ENCODE data around the gene ADAM15. TPM values are rescaled to one million over a fixed set of nuclear protein-coding genes. Genes with fewer than 3 reads are reported as not detected.

Gene ADAM15
- polyA plus RNA-seq, 1 of the 3 experiments (the other 2 are of a cell fraction), result 60.1 TPM

- no peak overlapping the region for H3K27ac ChIP-seq (ENCODE audit: low read depth in 2 of 2, low read length in 1 of 2)
- 34% methylated on average over 14 of the region's 21 CpGs for WGBS (ENCODE audit: low lambda C conversion rate)
- H3K27me3 ChIP-seq (ENCODE audit: insufficient read depth), result no peaks in the 10 kb centered on the region
- no peaks in the 10 kb centered on the region for H4K20me1 ChIP-seq (ENCODE audit: insufficient read depth)
- DNase-seq, result peak; percentile 88
- peaks cover 9% of the 10 kb centered on the region for H3F3A ChIP-seq (replicated peaks; ENCODE audit: insufficient read depth)
- ChIA-PET CTCF (interaction anchor here (0.6 to 29.9 kb wide), 53 partner anchors 8 to 462 kb away, joined by 3 to 573 read pairs (median 5); partner anchors contain the start of genes ADAM15, DCST1, DCST2 and EFNA3), POLR2A (interaction anchor here (1.5 to 1.7 kb wide), 2 partner anchors 9 to 17 kb away, joined by 3 to 5 read pairs; no protein-coding TSS in a partner anchor)
- no peaks in the 10 kb centered on the region for H3K9me3 ChIP-seq
- no peak overlapping the region for H3K9ac ChIP-seq
- H3K4me2 ChIP-seq, result no peak overlapping the region
- H3K9me2 ChIP-seq, result no peaks in the 10 kb centered on the region
- H3K79me2 ChIP-seq (ENCODE audit: insufficient read depth), result peaks cover 22% of the 10 kb centered on the region
- 0 out of 2 replicates have a peak overlapping the region, but pooled peaks have one; percentile 16 for H2AFZ ChIP-seq (ENCODE audit: low read depth)
- peaks cover 0 to 25% of the 10 kb centered on the region in 2 experiments; a peak in 2 of 4 replicates for H3K4me1 ChIP-seq (ENCODE audit: control insufficient read depth in 1 of 2, insufficient read depth in 2 of 2, low read depth in 1 of 2, low read length in 1 of 2)
- peaks cover 0 to 19% of the 10 kb centered on the region in 2 experiments for H3K36me3 ChIP-seq (replicated peaks in 1 of 2; ENCODE audit: control insufficient read depth in 1 of 2, insufficient read depth in 2 of 2, low read length in 1 of 2)
- TF ChIP-seq RCOR1 (IDR thresholded peaks at IDR 0.05; ENCODE audit: low read length) (peak; percentile 42; the same call in 1 of the 2 replicates), NFIC (IDR thresholded peaks at IDR 0.05; ENCODE audit: borderline replicate concordance) (peak; percentile 24; the same call in 1 of the 2 replicates), NRF1 (IDR thresholded peaks at IDR 0.05; ENCODE audit: low read depth, low read length) (0 out of 2 replicates have a peak, but pooled peaks have one; percentile 42), CTCF (IDR thresholded peaks at IDR 0.05) (peak; percentile 97), SMC3 (IDR thresholded peaks at IDR 0.05; ENCODE audit: low read depth, low read length) (peak; percentile 81), USF1 (IDR thresholded peaks at IDR 0.05; ENCODE audit: borderline replicate concordance, low read depth) (no peak), RXRA (IDR thresholded peaks at IDR 0.05; ENCODE audit: borderline replicate concordance, low read depth) (no peak), GABPA (IDR thresholded peaks at IDR 0.05; ENCODE audit: low read depth) (no peak), CHD2 (IDR thresholded peaks at IDR 0.05; ENCODE audit: low read length, partially characterized antibody) (peak; percentile 26), REST (IDR thresholded peaks at IDR 0.05; ENCODE audit: low read depth, low read length) (no peak), EZH2phosphoT487 (IDR thresholded peaks at IDR 0.05; ENCODE audit: borderline replicate concordance, low read depth) (no peak), FOXJ3 (CRISPR knock-in tag; IDR thresholded peaks at IDR 0.05) (no peak), RAD21 (IDR thresholded peaks at IDR 0.05; ENCODE audit: low read length) (peak; percentile 96)
- no peak overlapping the region; a peak in 1 of 4 replicates for H3K4me3 ChIP-seq (ENCODE audit: low read depth in 2 of 2, low read length in 1 of 2)
Observed at GRCh38 chr1:155061381-155062150, 10.4 kb downstream of the ADAM15 start.

Data from SK-N-SH (cell line).